ENCODE data around the gene SLIT1. TPM values are rescaled to one million over a fixed set of nuclear protein-coding genes. Genes with fewer than 3 reads are reported as not detected.

SLIT1 gene
- total RNA-seq, 4 donors from 2014 or later, result under 0.01 to 0.78 (median 0.15) TPM

DNA sequence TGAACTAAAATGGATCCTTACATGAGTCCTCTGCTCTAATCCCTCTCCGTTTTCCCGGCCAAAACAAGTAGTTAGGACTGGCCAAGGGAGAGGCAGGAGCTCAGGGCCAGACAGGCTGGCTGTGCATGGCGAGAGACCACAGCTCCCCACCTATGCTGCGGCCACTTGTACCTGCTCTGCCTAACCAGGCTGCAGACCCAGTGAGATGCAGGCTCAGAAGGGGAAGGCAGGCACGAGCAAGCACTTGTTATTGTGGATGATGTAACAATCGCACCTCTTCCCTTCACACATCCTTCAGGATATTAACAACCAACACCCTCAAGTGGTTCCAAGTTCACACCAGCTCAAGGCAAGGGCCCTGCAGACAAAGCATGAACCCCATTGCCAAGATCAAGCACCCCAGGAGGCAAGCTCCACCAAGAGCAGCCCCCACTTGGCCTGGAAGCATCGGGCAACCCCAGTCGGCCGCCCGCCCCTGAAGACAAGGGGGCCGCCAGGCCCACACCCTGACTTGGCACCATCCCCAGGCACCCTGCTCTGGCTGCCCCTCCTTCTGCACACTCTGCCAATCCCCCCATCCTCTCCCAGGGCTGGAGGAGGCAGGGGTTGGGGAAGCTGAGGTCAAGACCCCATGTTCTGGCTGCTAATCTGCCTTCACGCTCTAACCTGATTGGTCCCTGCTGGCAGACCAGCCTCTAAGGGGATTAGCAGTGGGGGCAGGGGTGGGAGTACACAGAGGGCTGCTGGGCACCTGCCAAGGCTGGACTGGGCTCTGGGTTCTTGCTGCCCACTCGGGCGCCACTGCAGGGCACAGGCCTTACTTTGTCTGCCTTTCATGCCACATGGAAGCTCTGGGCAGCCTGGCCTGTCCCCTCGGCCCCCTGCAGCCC lies 111.3 kb downstream of the SLIT1 start:
- Histone ChIP-seq H3K4me3 (replicated peaks in 1 of 3) (no peak overlapping the region), H3K4me1 (no peaks in the 10 kb centered on the region), H3K36me3 (no peaks in the 10 kb centered on the region), H3K27me3 (no peaks in the 10 kb centered on the region), H3K9me3 (no peaks in the 10 kb centered on the region), H3K27ac (no peak overlapping the region)
- TF ChIP-seq POLR2A (IDR thresholded peaks at IDR 0.05) (no peak), CTCF (IDR thresholded peaks at IDR 0.05) (no peak)
- intact Hi-C loops (cut with DNase I), result loop anchor here (5.0 kb wide), 1 partner anchor 138 kb away; no protein-coding TSS in a partner anchor
- 56 to 71% methylated on average over 11 to 12 of the region's 15 CpGs for WGBS, 2 donors
- DNase-seq, result no peak

- TF ChIP-seq CTCF (IDR thresholded peaks at IDR 0.05), result peak; percentile 65 to 96 (median 78)
- no peak for TF ChIP-seq POLR2A (IDR thresholded peaks at IDR 0.05)
- H3K9me3 ChIP-seq, result no peaks in the 10 kb centered on the region
- intact Hi-C loops (cut with DNase I), result loop anchor here (5.0 kb wide), 1 partner anchor 139 kb away; no protein-coding TSS in a partner anchor
- no peak overlapping the region for H3K27ac ChIP-seq
- H3K4me1 ChIP-seq, result no peaks in the 10 kb centered on the region
- no peaks in the 10 kb centered on the region for H3K27me3 ChIP-seq
- DNase-seq, result peak; percentile 81 to 85
- WGBS, 2 donors, result 43 to 46% methylated on average over 21 of the region's 21 CpGs
- no peak overlapping the region for H3K4me3 ChIP-seq (replicated peaks in 1 of 3)
- H3K36me3 ChIP-seq, result no peaks in the 10 kb centered on the region
Measured at GRCh38 chr10:97072851-97073665, 112.7 kb downstream of the SLIT1 start.

- no peak overlapping the region for H3K27ac ChIP-seq
- H3K36me3 ChIP-seq, result no peaks in the 10 kb centered on the region
- no peak overlapping the region for H3K4me3 ChIP-seq (replicated peaks in 1 of 3)
- intact Hi-C loops (cut with DNase I), result loop anchor here (5.0 kb wide), 1 partner anchor 141 kb away; no protein-coding TSS in a partner anchor
- TF ChIP-seq POLR2A (IDR thresholded peaks at IDR 0.05) (no peak), CTCF (IDR thresholded peaks at IDR 0.05) (no peak)
- 84 to 85% methylated on average over 7 of the region's 7 CpGs for whole genome bisulfite sequencing, 2 donors
- no peaks in the 10 kb centered on the region for H3K27me3 ChIP-seq
- no peaks in the 10 kb centered on the region for H3K9me3 ChIP-seq
- no peak for DNase-seq
- no peaks in the 10 kb centered on the region for H3K4me1 ChIP-seq
Measured at GRCh38 chr10:97071496-97071895, 114.3 kb downstream of the SLIT1 start.

DNA sequence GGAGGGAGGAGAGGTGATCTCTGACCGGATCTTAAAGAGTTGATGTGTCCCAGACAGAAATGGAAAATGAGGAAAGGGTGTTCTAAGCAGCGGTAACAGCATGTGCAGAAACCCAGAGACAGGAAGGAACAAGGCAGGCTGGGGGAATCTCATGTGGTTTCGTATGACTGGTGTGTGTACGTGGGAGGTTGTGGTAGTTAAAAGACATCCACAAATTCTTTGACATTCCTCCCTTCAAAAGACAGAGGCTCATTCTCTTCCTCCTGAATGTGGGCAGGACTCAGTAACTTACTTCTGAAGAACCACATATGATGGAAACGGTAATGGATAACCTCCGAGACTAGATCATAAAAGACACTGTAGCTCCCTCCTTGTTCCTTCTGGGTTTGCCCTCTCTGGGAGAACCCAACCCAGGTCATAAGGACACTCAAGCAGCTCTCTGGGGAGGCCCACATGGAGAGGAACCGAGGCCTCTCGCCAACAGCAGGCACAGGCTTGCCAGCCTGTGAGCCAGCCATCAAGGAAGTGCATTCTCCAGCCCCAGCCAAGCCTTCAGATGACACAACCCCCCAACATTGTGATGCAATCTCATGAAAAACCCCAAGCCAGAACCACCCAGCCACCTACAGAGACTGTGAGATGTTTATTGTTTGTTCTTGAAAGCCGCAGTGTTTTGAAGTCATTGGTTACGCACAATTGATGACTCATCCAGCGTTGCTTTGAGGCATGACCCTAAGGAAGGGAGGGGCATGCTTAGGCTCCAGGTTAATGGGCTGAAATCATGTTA lies 116.0 kb downstream of the SLIT1 start:
- Histone ChIP-seq H3K4me1 (no peaks in the 10 kb centered on the region), H3K4me3 (replicated peaks in 1 of 3) (no peak overlapping the region), H3K36me3 (no peaks in the 10 kb centered on the region), H3K27me3 (no peaks in the 10 kb centered on the region), H3K9me3 (no peaks in the 10 kb centered on the region), H3K27ac (no peak overlapping the region)
- intact Hi-C loops (cut with DNase I), result loop anchor here (5.0 kb wide), 1 partner anchor 143 kb away; no protein-coding TSS in a partner anchor
- DNase-seq, result no peak
- WGBS, 2 donors, result 84 to 89% methylated on average over 9 to 11 of the region's 11 CpGs
- no peak for TF ChIP-seq CTCF (IDR thresholded peaks at IDR 0.05)
- no peak for TF ChIP-seq POLR2A (IDR thresholded peaks at IDR 0.05)

All from thyroid gland (tissue), 4 donors.